GM18951 (cell line): ENCODE measurements around the gene CTNNA3.

ENCODE experiments used
- POLR2A ChIP-seq: IDR thresholded peaks from 4 replicates; pipeline ENCODE4 v1.6.1; 2011; ENCODE audit warnings: mild to moderate bottlenecking; ENCODE audit not compliant: insufficient read length, insufficient read depth; ENCODE audit errors: extremely low read depth
- in situ Hi-C: fragments of 300-500 bp; cut with MboI; formaldehyde crosslinking; loops from one replicate; pipeline ENCODE4 v1.12.0; 2022; ENCODE audit warnings: low sequenced_read_pairs, mixed read lengths, inconsistent platforms; ENCODE audit not compliant: unreplicated experiment

CTNNA3 gene

GRCh38 chr10:67331121-67331910 is 364.7 kb downstream of the CTNNA3 start:
- in situ Hi-C loops = no loop called here
- no peak for TF ChIP-seq POLR2A

GRCh38 chr10:67327626-67328535 is 368.1 kb downstream of the CTNNA3 start:
- TF ChIP-seq POLR2A = no peak
- in situ Hi-C loops = no loop called here

GRCh38 chr10:67319976-67320375 is 376.0 kb downstream of the CTNNA3 start:
- in situ Hi-C loops = no loop called here

GRCh38 chr10:67308912-67309311 is 387.1 kb downstream of the CTNNA3 start:
- in situ Hi-C loops = no loop called here
- no peak for TF ChIP-seq POLR2A

More at GRCh38 chr10:67319976-67320375, 376.0 kb downstream of the CTNNA3 start:
- no peak for TF ChIP-seq POLR2A

GRCh38 chr10:67306588-67307205 is 389.3 kb downstream of the CTNNA3 start:
- in situ Hi-C loops = no loop called here
- TF ChIP-seq POLR2A = no peak

- TF ChIP-seq POLR2A = no peak
- in situ Hi-C loops = no loop called here
These were observed 393.3 kb downstream of the CTNNA3 start for GRCh38 chr10:67302701-67303100.

GRCh38 chr10:67299761-67300160 is 396.2 kb downstream of the CTNNA3 start:
- TF ChIP-seq POLR2A = no peak
- in situ Hi-C loops = no loop called here

GRCh38 chr10:67297637-67298181 is 398.3 kb downstream of the CTNNA3 start:
- TF ChIP-seq POLR2A = no peak
- in situ Hi-C loops = no loop called here

GRCh38 chr10:67296926-67297325 is 399.1 kb downstream of the CTNNA3 start:
- in situ Hi-C loops = no loop called here
- TF ChIP-seq POLR2A = no peak

- TF ChIP-seq POLR2A = no peak
- in situ Hi-C loops = no loop called here
These were observed 407.1 kb downstream of the CTNNA3 start for GRCh38 chr10:67288688-67289410.

- in situ Hi-C loops = no loop called here
- TF ChIP-seq POLR2A = no peak
These were observed 411.4 kb downstream of the CTNNA3 start for GRCh38 chr10:67284589-67284988.

- no peak for TF ChIP-seq POLR2A
- in situ Hi-C loops = no loop called here
These were observed 413.1 kb downstream of the CTNNA3 start for GRCh38 chr10:67282871-67283270.
